Measurements from ENCODE around the gene KMT2D. TPM values are rescaled to one million over a fixed set of nuclear protein-coding genes. Genes with fewer than 3 reads are reported as not detected.
A peak's percentile ranks its signal among the peaks of the same experiment; 100 is the strongest.
"Not testable (repeated sequence)": the region's sequence is repeated elsewhere in the genome, so short reads cannot be mapped to it uniquely, and the experiment has no call there.

Gene KMT2D
- polyA plus RNA-seq, 1 experiment = 9.7 TPM

DNA sequence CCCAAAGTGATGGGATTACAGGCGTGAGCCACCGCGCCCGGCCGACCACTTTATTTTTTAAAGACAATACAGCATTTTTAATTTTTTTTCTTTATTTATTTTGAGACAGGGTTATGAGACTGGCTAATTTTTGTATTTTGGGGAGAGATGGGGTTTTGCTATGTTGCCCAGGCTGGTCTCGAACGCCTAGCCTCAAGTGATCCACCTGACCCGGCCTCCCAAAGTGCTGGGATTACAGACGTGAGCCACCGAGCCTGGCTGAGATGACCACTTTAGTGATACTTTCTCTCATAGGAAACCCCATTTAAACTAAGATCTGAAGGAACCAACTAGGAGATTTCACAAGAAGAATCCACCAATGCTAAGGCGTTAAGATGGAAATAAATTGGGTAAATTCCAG lies 10.4 kb upstream of the KMT2D start:
- TF ChIP-seq, protein P1, sequence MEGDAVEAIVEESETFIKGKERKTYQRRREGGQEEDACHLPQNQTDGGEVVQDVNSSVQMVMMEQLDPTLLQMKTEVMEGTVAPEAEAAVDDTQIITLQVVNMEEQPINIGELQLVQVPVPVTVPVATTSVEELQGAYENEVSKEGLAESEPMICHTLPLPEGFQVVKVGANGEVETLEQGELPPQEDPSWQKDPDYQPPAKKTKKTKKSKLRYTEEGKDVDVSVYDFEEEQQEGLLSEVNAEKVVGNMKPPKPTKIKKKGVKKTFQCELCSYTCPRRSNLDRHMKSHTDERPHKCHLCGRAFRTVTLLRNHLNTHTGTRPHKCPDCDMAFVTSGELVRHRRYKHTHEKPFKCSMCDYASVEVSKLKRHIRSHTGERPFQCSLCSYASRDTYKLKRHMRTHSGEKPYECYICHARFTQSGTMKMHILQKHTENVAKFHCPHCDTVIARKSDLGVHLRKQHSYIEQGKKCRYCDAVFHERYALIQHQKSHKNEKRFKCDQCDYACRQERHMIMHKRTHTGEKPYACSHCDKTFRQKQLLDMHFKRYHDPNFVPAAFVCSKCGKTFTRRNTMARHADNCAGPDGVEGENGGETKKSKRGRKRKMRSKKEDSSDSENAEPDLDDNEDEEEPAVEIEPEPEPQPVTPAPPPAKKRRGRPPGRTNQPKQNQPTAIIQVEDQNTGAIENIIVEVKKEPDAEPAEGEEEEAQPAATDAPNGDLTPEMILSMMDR (IDR thresholded peaks at IDR 0.05; ENCODE audit: insufficient read depth, low read depth, low read length) = no peak
- ChIA-PET POLR2A (no interaction called here), CTCF (interaction anchor here (7.7 kb wide), 1 partner anchor 18 kb away, joined by 51 read pairs; no protein-coding TSS in a partner anchor)
- no peaks in the 10 kb centered on the region for H3K36me3 ChIP-seq (ENCODE audit: control insufficient read depth, insufficient read depth, low read length)
- no peak overlapping the region for H3K4me3 ChIP-seq (ENCODE audit: low read depth, low read length)
- no peak for DNase-seq (ENCODE audit: low read depth)
- H3K27me3 ChIP-seq (ENCODE audit: control insufficient read depth, insufficient read depth, low read length) = no peaks in the 10 kb centered on the region

DNA sequence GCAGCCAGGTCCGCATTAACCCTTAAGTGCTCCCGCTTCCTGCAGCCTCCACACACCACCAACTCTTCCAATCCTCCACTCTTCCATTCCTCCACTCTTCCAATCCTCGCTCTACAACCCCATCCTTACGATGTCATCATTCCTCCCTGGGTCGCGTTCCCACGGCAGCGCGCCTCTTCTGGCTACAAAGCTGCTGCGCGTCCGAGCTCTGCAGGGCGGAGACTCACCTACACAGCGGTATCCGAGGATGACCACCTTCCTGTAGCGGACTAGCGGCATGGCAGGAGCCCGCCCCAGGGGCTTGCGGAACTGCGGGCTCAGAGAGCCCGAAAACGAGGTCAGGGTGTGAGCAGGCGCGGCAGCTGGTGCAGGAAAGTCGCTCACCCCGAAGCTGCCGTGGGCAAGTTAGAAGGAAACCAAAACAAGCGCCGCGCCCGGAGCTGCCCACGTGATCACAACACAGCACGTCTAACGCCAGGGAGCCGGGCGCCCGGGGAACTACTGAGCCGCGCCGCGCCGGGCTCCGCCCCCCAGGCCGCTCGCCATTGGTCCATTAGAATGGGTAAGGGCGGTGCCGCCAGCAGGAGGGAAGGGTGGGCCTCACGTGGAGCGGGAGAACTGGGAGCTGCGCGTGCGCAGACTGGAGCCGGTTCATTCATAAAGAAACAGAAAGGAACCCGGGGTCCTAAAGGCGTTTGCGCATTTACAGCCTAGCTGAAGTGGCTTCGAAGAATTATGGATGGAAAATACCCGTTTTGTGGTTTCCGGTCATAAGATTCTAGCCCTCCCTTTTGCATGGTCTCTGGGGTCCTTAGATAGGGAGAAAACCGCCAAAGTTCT lies 9.1 kb upstream of the KMT2D start, which contains the start of gene RHEBL1:
Gene RHEBL1 (minus strand): TSS at position 473 of the 840 bp plus-strand sequence. CDS start 194 bp downstream, at position 279.
- Histone ChIP-seq H3K4me3 (ENCODE audit: low read depth, low read length) (peak within 1 kb of the TSS; percentile 71), H3K36me3 (ENCODE audit: control insufficient read depth, insufficient read depth, low read length) (no peaks in the 10 kb centered on the region), H3K27me3 (ENCODE audit: control insufficient read depth, insufficient read depth, low read length) (no peaks in the 10 kb centered on the region)
- peak; percentile 71 for DNase-seq (ENCODE audit: low read depth)
- ChIA-PET CTCF (interaction anchor here (0.7 to 7.7 kb wide), 7 partner anchors 9 to 165 kb away, joined by 3 to 51 read pairs (median 4); no protein-coding TSS in a partner anchor), POLR2A (no interaction called here)
- TF ChIP-seq, protein P1 (IDR thresholded peaks at IDR 0.05; ENCODE audit: insufficient read depth, low read depth, low read length) = peak; percentile 21

- TF ChIP-seq, protein P1 (IDR thresholded peaks at IDR 0.05; ENCODE audit: insufficient read depth, low read depth, low read length) = no peak
- H3K27me3 ChIP-seq (ENCODE audit: control insufficient read depth, insufficient read depth, low read length) = no peaks in the 10 kb centered on the region
- no peaks in the 10 kb centered on the region for H3K36me3 ChIP-seq (ENCODE audit: control insufficient read depth, insufficient read depth, low read length)
- ChIA-PET POLR2A (no interaction called here), CTCF (interaction anchor here (1.4 to 7.7 kb wide), 6 partner anchors 9 to 52 kb away, joined by 3 to 98 read pairs (median 6); no protein-coding TSS in a partner anchor)
- no peak for DNase-seq (ENCODE audit: low read depth)
- H3K4me3 ChIP-seq (ENCODE audit: low read depth, low read length) = peak overlapping the region; percentile 71
Measured at GRCh38 chr12:49068879-49069506, 8.4 kb upstream of the KMT2D start.

- DNase-seq (ENCODE audit: low read depth) = no peak
- ChIA-PET CTCF (interaction anchor here (1.0 to 7.5 kb wide), 8 partner anchors 9 to 59 kb away, joined by 3 to 98 read pairs (median 7); no protein-coding TSS in a partner anchor), POLR2A (interaction anchor here (0.7 kb wide), 1 partner anchor 45 kb away, joined by 3 read pairs; no protein-coding TSS in a partner anchor)
- Histone ChIP-seq H3K36me3 (ENCODE audit: control insufficient read depth, insufficient read depth, low read length) (no peaks in the 10 kb centered on the region), H3K27me3 (ENCODE audit: control insufficient read depth, insufficient read depth, low read length) (no peaks in the 10 kb centered on the region), H3K4me3 (ENCODE audit: low read depth, low read length) (no peak overlapping the region)
- TF ChIP-seq, protein P1 (IDR thresholded peaks at IDR 0.05; ENCODE audit: insufficient read depth, low read depth, low read length) = no peak
Measured at GRCh38 chr12:49066120-49066519, 5.5 kb upstream of the KMT2D start.

DNA sequence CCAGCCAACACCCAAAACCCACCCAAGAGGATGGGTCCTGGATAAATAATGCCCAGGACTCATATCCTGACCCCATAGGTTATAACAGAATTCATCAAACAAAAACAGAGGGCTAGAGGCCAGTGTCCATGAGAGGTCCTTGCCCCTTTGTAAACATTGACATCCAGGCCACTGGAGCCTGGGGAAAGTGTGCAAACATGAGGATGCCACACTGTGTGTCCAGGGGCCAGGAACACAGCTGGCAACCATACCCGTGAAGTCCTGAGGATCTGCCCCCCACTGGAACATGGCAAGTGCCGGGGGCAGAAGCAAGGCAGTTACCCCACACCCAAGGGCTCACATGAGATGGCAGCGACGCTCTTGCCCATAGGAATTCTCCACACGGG lies 4.2 kb upstream of the KMT2D start:
- ChIA-PET CTCF (interaction anchor here (0.6 to 7.5 kb wide), 28 partner anchors 9 to 278 kb away, joined by 3 to 98 read pairs (median 7); partner anchors contain the start of genes DHH and LMBR1L), POLR2A (no interaction called here)
- TF ChIP-seq, protein P1 (IDR thresholded peaks at IDR 0.05; ENCODE audit: insufficient read depth, low read depth, low read length) = no peak
- H3K4me3 ChIP-seq (ENCODE audit: low read depth, low read length) = no peak overlapping the region
- no peaks in the 10 kb centered on the region for H3K36me3 ChIP-seq (ENCODE audit: control insufficient read depth, insufficient read depth, low read length)
- no peaks in the 10 kb centered on the region for H3K27me3 ChIP-seq (ENCODE audit: control insufficient read depth, insufficient read depth, low read length)
- DNase-seq (ENCODE audit: low read depth) = no peak

GRCh38 chr12:49061916-49062315 lies 1.3 kb upstream of the KMT2D start:
- not testable (repeated sequence) for DNase-seq (ENCODE audit: low read depth)
- CTCF ChIA-PET = interaction anchor here (0.6 to 7.5 kb wide), 3 partner anchors 13 to 229 kb away, joined by 3 to 98 read pairs (median 38); no protein-coding TSS in a partner anchor

More at GRCh38 chr12:49061916-49062315, 1.3 kb upstream of the KMT2D start:
- H3K4me3 ChIP-seq (ENCODE audit: low read depth, low read length); H3K27me3 ChIP-seq (ENCODE audit: control insufficient read depth, insufficient read depth, low read length); POLR2A ChIA-PET; H3K36me3 ChIP-seq (ENCODE audit: control insufficient read depth, insufficient read depth, low read length): not testable (repeated sequence)
